NCI-H2171 treated with DMSO at 0.1 percent for 48 hours (cell line): ENCODE measurements around the gene C19orf85.

Experiments used
- DNase-seq: peaks from one replicate; lab custom pipeline; 2025; lab: John Stamatoyannopoulos, UW

Gene C19orf85

GRCh38 chr19:55489711-55490477 lies 25.3 kb upstream of the C19orf85 start:
- DNase-seq, result no peak

GRCh38 chr19:55488986-55489710 lies 24.6 kb upstream of the C19orf85 start:
- DNase-seq, result peak; percentile 6

- peak; percentile 38 for DNase-seq
Observed at GRCh38 chr19:55487924-55488687, 23.6 kb upstream of the C19orf85 start, which contains the start of gene SSC5D. Gene SSC5D, plus strand, starts transcription at chr19:55488436. Its CDS starts 154 bp downstream, at chr19:55488590.

- peak; percentile 59 for DNase-seq
Observed at GRCh38 chr19:55486971-55487923, 22.7 kb upstream of the C19orf85 start.

- DNase-seq, result no peak
Observed at GRCh38 chr19:55486043-55486970, 21.8 kb upstream of the C19orf85 start.

- peak; percentile 95 for DNase-seq
Observed at GRCh38 chr19:55485439-55486011, 21.0 kb upstream of the C19orf85 start.

GRCh38 chr19:55484593-55485438 lies 20.3 kb upstream of the C19orf85 start, which contains the start of gene NAT14:
Gene NAT14, plus strand, starts transcription at chr19:55485188. Its CDS starts 521 bp downstream, at chr19:55485709.
- peak; percentile 88 for DNase-seq

- no peak for DNase-seq
Observed at GRCh38 chr19:55483706-55484592, 19.4 kb upstream of the C19orf85 start.

- no peak for DNase-seq
Observed at GRCh38 chr19:55482967-55483705, 18.6 kb upstream of the C19orf85 start.

- no peak for DNase-seq
Observed at GRCh38 chr19:55482156-55482961, 17.8 kb upstream of the C19orf85 start.

- no peak for DNase-seq
Observed at GRCh38 chr19:55481794-55482155, 17.2 kb upstream of the C19orf85 start.

GRCh38 chr19:55481148-55481793 lies 16.7 kb upstream of the C19orf85 start:
- DNase-seq, result no peak

GRCh38 chr19:55479451-55480230 lies 15.1 kb upstream of the C19orf85 start:
- no peak for DNase-seq

- DNase-seq, result no peak
Observed at GRCh38 chr19:55479045-55479444, 14.5 kb upstream of the C19orf85 start.

- no peak for DNase-seq
Observed at GRCh38 chr19:55478364-55478763, 13.8 kb upstream of the C19orf85 start.
